Activated CD4-positive, alpha-beta T cell treated with anti-CD3 and anti-CD28 coated beads, Interleukin-2, amount 50 U/mL, for 4 hours (primary cell): Measurements from ENCODE around the gene RGS17.
"Not testable (repeated sequence)": the region's sequence is repeated elsewhere in the genome, so short reads cannot be mapped to it uniquely, and the experiment has no call there.

ENCODE experiments used
- DNase-seq, 2 experiments: peaks; one replicate each; pipeline ENCODE4 v3.0.0-alpha.2; 2020

Gene RGS17

DNA sequence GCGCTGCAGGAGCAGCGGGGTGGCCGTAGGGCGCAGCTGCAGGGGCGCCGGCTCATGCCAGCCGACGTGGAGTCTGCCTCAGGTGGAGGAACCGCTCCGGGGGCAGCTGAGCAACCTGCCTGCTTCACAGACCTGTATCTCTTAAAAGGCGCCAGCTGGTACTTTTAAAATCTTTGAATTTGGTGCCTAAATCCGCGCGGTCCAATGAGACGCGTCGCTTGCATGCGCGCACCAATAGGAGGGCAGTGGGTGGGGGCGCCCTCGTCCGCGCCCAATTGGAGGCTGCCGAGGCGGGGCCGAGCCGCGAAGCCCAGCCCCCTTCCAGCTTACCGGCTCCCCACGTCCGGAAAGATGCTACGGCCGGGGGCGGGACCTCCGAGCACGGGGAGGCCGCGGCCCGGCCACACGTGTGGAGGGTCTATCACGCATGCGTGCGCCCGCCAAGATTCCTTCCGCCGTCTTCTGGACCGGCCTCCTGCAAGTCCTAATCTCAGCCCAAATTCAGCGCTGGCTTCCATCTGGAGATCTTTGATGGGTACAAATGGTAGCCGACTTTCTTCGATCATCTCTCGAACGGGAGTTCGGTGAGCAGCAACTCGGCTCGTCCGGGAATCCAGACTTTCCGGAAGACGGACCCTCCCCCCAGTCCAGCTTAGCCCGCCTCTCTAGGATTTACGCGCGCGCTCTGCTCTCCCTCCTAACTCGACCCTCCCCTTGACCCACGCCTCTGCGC, 148.0 kb downstream of the RGS17 start, which contains the start of gene FBXO5:
Gene FBXO5, minus strand, starts transcription at position 138 of the 733 bp plus-strand sequence. Its CDS starts 82 bp downstream, at position 56.
- peak; percentile 95 to 96 for DNase-seq

DNA sequence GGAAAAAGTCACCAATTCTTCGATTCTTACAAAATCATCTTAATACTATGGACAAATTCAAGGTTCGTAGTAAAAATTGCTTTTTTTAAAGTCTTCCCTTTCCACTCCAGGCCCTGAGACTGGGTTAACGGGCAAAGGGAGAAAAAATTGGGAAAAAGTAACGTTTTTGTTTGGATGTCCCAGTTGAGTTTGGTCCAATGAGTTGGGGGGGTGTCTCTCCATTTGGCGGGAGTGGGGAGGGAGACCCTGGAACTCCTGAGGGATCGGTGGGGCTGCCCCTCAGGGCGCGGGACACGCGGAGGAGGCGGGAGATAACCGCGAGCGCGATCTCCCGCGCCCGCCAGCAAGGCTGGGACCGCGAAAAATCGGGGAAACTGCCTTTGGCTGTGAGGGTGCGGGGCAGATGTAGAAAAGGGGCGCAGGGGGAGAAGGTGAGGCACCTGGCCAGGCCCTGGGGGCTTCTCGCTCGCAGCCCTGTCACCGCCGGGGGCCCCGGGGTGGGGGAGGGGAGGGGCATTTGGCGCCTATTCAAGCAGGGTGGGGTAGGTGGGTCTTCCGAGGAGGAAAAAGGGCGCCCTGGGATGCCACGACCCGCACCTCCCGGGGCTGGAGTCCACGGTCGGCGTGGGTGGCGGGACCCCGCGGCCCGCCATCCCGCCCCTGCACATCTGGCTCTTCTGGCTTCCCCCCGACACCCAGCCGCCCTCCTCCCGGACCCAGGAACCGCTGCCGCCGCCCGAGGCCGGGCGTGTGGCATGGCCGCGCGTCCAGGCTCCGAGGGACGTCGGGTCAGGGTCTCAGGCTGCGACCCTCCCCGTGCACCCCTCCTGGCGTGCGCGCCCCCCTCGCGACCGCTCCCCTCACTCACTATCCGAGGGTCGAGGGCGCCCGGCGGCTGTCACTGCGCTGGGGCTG, 148.8 kb downstream of the RGS17 start:
- DNase-seq, result no peak

DNA sequence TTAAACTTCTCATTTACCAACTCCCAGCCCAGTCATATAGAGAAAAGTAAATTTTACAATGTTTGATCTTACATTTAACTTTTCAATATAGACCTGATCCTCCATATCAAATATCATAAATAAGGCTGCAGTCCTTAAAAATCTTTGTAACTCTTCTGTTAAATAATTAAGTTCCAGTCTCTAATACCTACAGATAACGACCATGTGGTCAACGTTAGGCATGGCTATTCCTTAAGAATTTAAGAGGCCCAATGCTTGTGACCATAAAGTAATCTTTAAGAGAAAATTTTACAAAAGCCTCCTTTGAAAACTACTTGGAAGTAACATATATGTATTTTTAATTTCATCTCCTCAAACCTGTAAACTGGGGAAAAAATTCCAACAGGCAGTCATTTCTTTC, 149.9 kb downstream of the RGS17 start:
- no peak for DNase-seq

DNA sequence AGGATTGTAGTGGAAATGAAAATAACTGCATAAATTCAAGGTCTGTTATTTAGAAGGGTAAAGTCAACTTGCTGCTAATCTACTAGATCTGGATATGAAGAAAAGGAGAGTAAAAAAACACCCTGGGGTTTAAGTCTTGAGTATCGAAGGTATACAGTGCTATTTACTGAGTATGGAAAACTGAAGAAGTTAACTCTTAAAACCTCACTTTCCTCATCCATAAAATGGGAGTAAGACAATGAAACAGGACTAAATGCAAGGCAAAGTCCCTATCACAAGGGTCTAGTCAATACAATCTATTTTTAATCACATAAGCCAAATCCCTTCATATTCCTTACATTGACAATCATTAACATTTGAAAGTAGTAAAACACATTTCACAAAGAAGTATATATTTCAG, 150.4 kb downstream of the RGS17 start:
- DNase-seq, result no peak

DNA sequence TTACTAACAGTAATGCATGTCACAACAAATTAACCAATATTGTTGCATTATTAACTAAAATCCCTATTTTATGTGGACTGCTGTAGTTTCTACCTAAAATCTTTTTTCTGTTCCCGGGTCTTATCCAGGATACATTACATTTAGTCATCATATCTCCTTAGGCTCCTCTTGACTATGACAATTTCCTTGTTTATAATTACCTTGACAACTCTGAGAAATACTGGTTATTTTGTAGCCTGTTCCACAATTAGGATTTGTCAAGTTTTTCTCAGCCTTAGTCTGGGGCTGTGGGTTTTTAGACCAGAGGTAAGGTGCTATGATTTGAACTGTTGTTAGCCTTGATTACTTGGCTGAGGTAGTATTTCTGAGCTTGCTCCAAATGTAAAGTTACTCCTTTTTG, 152.0 kb downstream of the RGS17 start:
- DNase-seq, result no peak

DNA sequence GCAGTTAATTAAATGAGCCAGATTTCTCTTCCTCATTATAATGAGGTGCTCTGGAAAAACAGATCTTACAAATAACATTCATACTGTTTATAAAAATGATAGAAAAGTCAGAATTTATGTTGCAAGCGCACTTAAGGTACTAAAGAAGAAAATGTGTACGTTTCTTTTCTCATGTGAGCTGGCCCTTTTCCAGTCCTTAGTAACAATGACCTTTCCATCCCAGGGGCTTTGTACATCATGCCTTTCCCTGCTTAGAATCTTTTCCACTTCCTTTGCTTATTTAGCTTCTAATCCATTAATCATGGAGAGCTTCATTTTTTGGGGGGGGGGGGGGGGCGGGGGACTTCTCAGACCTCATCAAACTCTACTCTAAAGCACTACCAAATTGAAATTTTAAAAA, 153.0 kb downstream of the RGS17 start:
- DNase-seq, result no peak

DNA sequence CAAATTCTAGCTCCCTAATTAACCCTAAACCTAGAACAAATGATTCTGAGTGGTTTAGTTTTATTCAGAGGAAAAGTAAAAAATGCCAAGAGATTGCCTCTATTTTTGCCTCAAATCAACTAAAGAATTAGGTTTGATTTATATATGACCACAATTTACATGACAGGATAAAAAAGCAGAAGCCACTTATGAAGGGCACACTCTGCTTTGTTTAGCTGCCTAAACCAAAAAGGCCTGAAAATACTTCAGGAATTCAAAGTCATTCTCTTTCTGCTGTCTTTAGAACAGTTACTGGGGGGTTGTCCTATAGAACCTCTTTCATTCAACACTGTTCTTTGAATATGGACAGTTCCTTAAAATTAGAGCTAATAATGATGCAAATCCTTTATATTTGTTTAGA, 153.5 kb downstream of the RGS17 start:
- DNase-seq, result no peak

DNA sequence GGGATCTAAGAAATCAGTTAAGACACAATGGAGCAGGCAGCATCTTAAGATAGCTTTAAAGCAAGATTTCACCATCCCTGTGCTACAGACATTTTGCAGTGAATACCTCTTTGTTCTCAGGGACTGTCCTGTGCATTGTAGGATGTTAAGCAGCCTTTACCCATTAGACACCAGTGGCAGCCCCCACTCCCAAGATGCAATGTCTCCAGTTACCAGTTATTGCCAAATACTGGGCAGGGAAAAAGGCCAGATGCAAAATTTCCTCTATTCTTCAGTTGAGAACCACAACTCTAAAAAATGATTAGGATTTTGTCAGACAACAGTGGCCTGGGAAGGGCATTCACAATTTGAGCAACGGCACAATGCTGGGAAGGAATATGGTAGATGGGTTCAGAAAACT, 154.3 kb downstream of the RGS17 start:
- no peak for DNase-seq

DNA sequence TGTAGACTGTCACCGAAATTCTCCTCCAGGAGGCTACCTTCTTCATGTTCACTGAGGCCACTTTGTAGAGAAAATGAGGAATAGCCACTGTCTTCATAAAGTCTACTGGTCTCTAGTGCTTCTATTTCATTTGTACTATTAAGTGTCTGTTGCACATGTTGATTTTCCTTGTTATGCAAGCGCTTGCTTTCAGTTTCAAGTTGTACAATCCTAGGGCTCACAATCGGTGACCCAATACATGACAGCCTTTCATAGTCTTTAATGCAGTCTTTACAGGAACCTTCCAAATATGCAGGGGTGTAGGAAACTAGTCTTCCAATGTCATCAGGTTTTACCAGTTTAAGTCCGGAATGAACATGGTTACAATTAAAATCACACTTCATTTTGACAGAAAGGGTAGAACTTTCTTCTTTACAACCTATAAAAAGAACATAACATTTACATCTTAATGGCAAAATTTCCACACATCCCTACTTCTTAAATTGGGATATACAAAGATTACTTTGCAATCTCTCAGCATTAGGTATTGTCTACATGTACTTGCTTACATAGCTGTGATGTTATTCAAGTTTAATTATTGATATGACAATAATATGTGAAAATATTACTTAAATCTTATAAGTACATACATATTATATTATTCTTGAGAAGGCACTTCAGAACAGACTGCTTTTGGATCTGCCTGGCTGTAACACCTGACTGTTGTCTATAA, 155.7 kb downstream of the RGS17 start:
- DNase-seq, result no peak

DNA sequence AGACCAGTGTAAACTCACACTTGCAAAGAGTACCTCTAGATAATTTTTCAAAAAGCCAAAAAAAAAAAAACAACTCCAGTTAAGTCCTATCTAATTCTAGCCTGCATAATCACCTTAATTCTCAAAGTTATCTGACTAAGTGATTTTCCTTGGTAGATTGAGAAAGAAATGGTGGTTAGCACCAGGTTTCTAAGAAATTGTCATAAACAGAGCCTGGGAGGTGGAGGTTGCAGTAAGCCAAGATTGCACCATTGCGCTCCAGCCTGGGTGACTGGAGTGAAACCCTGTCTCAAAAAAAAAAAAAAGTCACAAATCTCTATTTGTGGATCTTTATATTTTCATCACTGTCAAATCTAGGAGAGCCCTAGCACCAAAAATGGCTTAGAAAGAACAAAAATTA, 157.2 kb downstream of the RGS17 start:
- no peak for DNase-seq

DNA sequence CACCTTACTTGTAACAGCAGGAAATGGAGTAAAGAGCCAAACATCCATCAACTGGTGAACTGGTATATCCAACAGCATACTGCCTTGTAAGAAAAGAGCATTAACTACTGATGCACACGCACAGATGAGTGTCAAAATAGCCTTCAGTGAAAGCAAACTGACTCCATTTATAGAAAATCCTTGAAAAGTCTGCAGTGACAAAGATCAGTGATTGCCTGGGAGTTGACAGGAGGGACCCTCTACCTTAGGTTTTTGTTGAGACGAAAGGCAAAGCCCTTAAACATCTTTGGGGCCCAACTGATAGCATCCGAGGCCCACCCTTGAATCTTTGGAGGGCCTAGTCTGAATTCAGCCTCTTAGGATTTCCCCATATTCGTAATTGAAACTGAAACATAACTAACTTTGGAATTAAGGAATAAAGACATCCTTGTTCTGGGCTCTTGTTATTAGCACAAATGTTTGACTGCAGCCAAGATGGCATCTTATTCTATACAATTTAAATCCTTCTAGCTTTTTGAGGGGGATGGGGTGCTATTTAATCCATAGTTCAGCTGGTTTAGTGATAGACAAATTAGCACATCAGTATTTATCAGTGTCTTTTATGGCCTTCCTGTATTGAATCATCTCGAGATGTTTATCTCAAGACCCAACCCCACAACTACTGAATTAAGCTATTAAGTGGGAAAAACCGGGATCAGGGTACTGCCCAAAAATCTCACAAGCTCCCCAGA, 161.2 kb downstream of the RGS17 start:
- no peak for DNase-seq

DNA sequence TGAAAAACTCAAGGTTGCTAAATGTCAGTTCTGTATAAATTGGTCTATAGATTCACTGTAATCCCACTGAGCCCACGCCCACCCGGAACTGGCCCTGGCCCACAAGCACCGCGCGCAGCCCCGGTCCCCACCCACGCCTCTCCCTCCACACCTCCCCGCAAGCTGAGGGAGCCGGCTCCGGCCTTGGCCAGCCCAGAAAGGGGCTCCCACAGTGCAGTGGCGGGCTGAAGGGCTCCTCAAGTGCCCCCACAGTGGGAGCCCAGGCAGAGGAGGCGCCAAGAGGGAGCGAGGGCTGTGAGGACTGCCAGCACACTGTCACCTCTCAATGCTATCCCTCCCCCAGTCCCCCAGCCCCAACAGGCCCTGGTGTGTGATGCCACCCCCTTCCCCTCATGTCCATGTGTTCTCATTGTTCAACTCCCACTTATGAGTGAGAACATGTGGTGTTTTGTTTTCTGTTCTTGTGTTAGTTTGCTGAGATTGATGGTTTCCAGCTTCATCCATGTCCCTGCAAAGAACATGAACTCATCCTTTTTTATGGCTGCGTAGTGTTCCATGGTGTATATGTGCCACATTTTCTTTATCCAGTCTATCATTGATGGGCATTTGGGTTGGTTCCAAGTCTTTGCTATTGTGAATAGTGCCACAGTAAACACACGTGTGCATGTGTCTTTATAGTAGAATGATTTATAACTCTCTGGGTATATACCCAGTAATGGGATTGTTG, 164.8 kb downstream of the RGS17 start:
- not testable (repeated sequence) for DNase-seq

DNA sequence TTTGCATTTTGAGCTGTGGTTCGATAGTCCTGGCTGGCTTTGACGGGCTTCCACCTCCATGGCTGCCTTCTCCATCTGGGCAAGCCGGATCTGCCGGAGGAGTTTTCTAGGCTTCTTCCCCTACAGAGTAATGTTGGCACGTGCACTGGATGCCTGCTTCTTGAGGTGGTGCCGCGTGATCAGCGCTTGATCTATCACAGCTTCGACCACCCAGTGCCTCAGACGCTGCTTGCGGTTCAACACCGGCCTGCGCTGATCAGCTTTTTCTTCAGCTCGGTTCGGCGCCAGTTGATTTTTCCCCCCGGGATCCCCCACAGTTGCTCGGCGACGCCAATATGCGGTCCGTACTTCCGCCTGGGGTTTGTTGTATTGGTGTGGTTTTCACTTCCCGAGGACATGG, 171.7 kb downstream of the RGS17 start:
- DNase-seq, result no peak

DNA sequence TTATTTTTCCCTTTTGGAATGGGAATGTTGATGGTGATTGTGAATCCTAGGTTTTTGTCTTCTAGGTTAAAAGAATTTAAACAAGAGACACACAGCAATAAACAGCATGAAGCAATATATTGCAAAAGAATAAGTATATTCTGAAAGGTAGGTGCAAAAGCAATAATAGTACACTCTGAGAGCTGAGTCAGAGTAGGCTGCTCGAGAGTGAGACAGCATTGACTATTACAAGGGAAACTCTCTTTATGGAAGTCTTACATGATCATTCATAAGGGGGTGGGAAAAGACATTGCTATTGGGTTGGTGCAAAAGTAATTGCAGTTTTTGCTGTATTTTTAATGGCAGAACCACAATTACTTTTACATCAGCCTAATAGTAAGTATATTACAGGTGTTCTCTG, 173.3 kb downstream of the RGS17 start:
- DNase-seq, result no peak
